Fibroblast of mammary gland (primary cell): Measurements from ENCODE around the gene CNNM1.

ENCODE experiments used
- DNase-seq: peaks from one replicate; pipeline ENCODE4 v3.0.0-alpha.2; 2010; ENCODE audit warnings: low read depth
- H3K4me3 ChIP-seq: 2 replicates; pipeline ENCODE4 v1.5.1; 2011; ENCODE audit warnings: low read depth, mild to moderate bottlenecking, low read length, moderate library complexity; ENCODE audit not compliant: control insufficient read depth
- TF ChIP-seq, protein P1 (sequence below): conservative IDR thresholded peaks from 2 replicates; pipeline ENCODE4 v1.5.1; 2011; ENCODE audit warnings: low read depth, low read length, inconsistent platforms; ENCODE audit not compliant: control insufficient read depth, insufficient read depth

Gene CNNM1

DNA sequence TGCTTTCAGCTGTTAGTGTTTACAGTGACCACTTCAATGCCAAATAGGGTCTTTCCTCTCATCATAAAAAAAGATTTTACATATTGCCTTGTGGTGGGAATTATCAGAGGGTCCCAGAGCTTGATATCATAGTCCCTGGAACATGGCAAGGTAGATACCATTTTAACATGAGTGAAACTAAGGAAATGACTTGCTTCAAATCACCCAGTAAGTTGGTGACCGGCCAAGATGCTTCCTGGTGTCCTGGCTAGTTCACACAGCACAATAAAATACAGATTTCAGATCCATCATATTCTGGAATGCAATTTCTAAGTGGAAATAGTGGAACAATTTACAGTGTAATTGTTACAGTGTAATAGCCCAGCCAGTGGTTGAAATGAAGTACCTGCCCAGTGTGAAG lies 36.6 kb downstream of the CNNM1 start:
- TF ChIP-seq, protein P1, sequence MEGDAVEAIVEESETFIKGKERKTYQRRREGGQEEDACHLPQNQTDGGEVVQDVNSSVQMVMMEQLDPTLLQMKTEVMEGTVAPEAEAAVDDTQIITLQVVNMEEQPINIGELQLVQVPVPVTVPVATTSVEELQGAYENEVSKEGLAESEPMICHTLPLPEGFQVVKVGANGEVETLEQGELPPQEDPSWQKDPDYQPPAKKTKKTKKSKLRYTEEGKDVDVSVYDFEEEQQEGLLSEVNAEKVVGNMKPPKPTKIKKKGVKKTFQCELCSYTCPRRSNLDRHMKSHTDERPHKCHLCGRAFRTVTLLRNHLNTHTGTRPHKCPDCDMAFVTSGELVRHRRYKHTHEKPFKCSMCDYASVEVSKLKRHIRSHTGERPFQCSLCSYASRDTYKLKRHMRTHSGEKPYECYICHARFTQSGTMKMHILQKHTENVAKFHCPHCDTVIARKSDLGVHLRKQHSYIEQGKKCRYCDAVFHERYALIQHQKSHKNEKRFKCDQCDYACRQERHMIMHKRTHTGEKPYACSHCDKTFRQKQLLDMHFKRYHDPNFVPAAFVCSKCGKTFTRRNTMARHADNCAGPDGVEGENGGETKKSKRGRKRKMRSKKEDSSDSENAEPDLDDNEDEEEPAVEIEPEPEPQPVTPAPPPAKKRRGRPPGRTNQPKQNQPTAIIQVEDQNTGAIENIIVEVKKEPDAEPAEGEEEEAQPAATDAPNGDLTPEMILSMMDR, result no peak

DNA sequence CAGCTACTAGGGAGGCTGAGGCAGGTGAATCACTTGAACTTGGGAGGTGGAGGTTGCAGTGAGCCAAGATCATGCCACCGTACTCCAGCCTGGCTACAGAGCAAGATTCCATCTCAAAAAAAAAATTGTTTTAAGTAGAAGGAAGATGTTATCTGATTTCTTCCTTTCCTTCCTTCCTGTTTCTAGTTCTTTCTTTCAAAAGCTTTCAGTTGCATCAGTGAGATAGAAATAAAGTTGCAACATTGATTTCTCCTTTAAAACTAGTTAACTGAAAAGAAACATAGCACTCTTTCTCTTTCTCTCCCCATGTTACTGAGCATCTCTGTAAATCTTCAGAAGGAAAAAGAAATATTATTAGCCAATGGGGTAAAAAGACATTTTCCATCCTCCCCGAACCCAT lies 37.5 kb downstream of the CNNM1 start:
- no peak overlapping the region for H3K4me3 ChIP-seq
- DNase-seq, result no peak
- TF ChIP-seq, protein P1, result no peak

More for the DNA sequence above, 36.6 kb downstream of the CNNM1 start:
- H3K4me3 ChIP-seq, result no peak overlapping the region
- no peak for DNase-seq

DNA sequence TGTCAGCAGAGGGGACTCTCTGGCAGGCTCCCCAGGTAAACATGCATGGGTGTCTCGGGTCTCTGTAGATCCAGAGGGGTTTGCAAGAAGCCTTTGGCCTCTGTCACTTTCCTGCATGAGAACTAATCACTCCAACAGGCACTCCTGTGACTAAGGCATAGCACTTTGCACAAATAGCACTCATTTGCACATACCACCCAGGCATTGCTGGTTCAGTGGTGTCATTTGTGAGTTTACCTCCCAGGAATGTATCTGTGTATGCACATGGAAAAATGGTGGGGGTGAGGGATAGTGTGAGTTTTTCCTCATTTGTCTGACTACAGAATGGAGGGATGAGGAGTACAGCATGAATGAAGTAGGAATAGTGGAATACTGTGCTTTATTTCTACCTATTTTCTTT lies 39.5 kb downstream of the CNNM1 start:
- peak; percentile 23 for DNase-seq
- no peak overlapping the region for H3K4me3 ChIP-seq
- TF ChIP-seq, protein P1, result no peak

DNA sequence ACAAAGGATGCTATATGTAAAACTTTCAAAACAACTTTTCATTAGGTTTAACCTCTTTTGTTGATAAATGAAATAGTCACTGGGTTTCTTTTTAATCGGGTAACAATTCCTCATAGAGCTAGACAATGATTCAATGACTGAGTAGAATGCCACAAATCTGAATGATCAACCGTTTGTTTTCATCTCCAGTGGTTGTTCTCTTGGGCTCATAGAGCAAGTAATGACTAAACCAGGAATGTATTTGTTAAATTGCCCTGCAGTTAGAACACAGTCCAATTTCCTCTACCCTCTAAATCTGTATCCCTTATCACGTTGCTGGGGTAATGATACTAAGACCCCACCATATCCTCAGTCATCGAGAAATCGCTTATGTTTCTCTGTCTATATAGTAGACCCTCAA lies 40.0 kb downstream of the CNNM1 start:
- no peak overlapping the region for H3K4me3 ChIP-seq
- TF ChIP-seq, protein P1, result no peak
- peak; percentile 33 for DNase-seq

DNA sequence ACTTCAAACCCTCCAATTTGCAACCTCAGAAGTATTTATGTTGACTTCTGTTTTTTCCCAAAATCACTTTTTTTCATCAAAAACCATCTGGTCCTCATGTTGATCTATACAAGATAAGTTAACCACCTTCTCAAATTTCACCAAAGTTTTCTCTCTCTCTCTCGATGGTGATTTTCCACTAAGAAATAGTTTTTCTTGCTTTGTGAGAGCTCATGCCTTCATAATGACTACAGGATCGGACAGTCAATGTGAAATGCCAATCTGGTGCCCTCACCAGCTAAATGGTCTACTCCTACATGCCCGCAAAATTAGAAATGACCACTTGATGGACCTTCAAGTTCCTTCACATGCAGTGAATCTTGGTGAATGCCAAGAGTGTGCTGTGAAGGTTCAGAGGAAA lies 40.4 kb downstream of the CNNM1 start:
- TF ChIP-seq, protein P1, result no peak
- DNase-seq, result no peak
- H3K4me3 ChIP-seq, result no peak overlapping the region

DNA sequence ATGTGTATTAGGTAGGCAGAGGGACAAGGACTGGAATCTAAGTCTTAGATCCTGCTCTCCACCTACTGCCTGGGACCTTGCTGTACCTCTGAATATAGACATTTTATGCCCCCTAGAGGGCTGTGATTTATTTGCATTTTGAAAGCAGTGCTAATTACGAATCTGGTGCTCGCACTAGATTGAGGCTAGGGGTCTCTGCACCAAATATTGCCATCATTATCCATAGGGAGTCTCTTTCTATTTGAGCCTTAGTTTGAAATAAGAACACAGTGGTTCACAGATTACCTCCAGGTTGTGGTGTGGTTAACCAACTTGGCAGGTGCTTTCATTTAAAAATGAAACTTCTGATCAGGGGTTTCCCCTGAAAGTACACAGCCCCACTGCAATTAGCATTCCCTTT lies 41.8 kb downstream of the CNNM1 start:
- TF ChIP-seq, protein P1, result peak; percentile 54
- no peak overlapping the region for H3K4me3 ChIP-seq
- DNase-seq, result peak; percentile 55

DNA sequence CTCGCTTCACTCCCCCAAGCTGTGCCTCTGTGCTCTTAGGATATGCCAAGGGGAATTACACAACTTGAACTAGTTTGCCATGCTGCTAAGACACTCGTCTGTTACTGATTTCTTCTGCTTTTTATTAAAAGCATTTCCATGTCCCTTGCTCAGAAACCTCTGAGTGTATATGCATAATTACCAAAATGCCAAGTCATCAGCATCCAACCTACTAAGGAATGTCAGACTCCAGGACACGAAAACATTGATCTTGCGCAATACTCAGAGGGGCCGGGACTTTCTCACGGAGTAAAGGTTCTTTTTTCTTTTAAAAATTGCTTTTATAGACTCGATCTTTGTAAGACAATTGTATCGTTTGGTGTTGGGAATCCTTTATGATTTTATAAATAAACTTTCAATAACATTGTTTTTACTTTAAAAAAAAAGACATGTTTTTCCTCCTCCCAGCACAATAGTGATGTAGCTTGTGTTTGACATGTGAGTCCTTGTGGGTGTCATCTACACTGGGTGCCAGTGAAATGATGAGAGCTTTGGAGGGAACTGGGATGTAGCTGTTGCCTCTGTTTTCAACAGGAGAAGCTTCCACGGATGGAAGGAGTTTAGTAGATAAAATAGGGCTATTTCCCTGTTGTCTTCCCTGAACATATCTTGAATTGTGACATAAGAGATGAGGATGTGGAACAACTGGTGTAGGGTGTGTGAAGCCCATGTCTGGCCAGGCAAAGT lies 43.6 kb downstream of the CNNM1 start:
- DNase-seq, result peak; percentile 73
- TF ChIP-seq, protein P1, result no peak
- no peak overlapping the region for H3K4me3 ChIP-seq
